HL-60 (cell line): ENCODE data around the gene RFX7.
"Not testable (repeated sequence)": the region's sequence is repeated elsewhere in the genome, so short reads cannot be mapped to it uniquely, and the experiment has no call there.

Experiments
- DNase-seq, 2 experiments: peaks; one replicate each; pipeline ENCODE4 v3.0.0-alpha.2; 2010 to 2020; ENCODE audit warnings: low read depth in 1 of 2, low spot score in 1 of 2
- H3K27ac ChIP-seq: fragments of 250-450 bp; sonication (Bioruptor Pico); replicated peaks from 2 replicates; pipeline ENCODE4 v1.5.1; 2020; ENCODE audit warnings: mild to moderate bottlenecking, moderate library complexity
- H3K27me3 ChIP-seq: fragments of 250-450 bp; sonication (Bioruptor Pico); 2 replicates; pipeline ENCODE4 v1.5.1; 2021; ENCODE audit warnings: mild to moderate bottlenecking, moderate library complexity; ENCODE audit not compliant: insufficient read depth, poor library complexity, severe bottlenecking
- H3K4me3 ChIP-seq: replicated peaks from 2 replicates; pipeline ENCODE4 v1.5.1; 2011; ENCODE audit warnings: mild to moderate bottlenecking, control low read depth, low read length; ENCODE audit not compliant: insufficient read depth
- CTCF ChIP-seq: IDR thresholded peaks from one replicate; pipeline ENCODE4 v1.5.1; 2011; ENCODE audit warnings: low read length, control low read depth, inconsistent platforms; ENCODE audit not compliant: insufficient read depth
- GABPA ChIP-seq: IDR thresholded peaks from 2 replicates; pipeline ENCODE4 v1.6.1; 2012; ENCODE audit warnings: low read depth
- POLR2AphosphoS5 ChIP-seq: IDR thresholded peaks from 2 replicates; pipeline ENCODE4 v1.6.1; 2012; ENCODE audit warnings: low read depth
- REST ChIP-seq: IDR thresholded peaks from 2 replicates; pipeline ENCODE4 v1.6.1; 2012; ENCODE audit warnings: low read depth; ENCODE audit not compliant: insufficient replicate concordance
- SPI1 ChIP-seq: IDR thresholded peaks from 2 replicates; pipeline ENCODE4 v1.6.1; 2012; ENCODE audit warnings: low read depth, mild to moderate bottlenecking, borderline replicate concordance

RFX7 gene

DNA sequence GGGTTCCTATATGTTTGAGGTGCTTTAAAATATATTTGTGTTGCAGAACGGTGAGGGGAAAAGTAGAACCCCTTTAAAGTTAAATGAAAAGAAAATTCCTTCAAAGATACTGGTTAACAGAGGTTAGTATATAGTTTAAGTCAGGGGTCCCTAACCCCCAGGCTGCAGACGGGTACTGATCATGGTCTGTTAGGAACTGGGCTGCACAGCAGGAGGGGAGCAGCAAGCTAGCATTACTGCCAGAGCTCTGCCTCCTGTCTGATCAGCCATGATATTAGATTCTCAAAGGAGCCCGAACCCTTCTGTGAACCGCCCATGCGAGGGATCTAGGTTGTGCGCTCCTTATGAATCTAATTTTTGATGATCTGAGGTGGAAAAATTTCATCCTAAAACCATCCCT lies 37.5 kb upstream of the RFX7 start:
- no peaks in the 10 kb centered on the region for H3K27me3 ChIP-seq
- no peak overlapping the region for H3K4me3 ChIP-seq
- TF ChIP-seq SPI1 (no peak), REST (no peak), POLR2AphosphoS5 (no peak), GABPA (no peak)
- DNase-seq, result no peak
- no peak overlapping the region for H3K27ac ChIP-seq

DNA sequence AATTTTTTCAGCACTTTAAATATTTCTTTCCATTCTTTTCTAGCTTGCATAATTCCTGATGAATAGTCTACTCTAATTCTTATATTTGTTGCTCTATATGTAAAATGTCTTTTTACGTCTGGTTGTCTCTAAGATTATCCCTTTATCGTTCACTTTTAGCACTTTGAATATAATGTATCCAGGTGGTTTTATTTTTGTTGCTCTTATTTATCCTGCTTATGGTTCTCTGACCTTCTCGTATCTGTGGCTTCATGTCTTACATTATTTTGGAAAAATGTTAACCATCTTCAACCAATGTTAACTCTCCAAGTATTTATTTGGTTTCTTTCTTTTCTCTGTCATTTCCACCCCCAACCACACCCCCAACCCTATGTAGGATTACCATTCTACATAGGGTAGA lies 30.0 kb upstream of the RFX7 start:
- no peak for DNase-seq
- Histone ChIP-seq H3K27me3 (no peaks in the 10 kb centered on the region), H3K27ac (no peak overlapping the region), H3K4me3 (no peak overlapping the region)
- TF ChIP-seq CTCF, result no peak
- TF ChIP-seq SPI1, result no peak
- TF ChIP-seq REST, result no peak
- TF ChIP-seq GABPA, result no peak

- Histone ChIP-seq H3K27me3 (no peaks in the 10 kb centered on the region), H3K27ac (peak overlapping the region; percentile 20), H3K4me3 (no peak overlapping the region)
- DNase-seq, result peak in 1 of 2 experiments; percentile 23
- TF ChIP-seq GABPA, result no peak
- no peak for TF ChIP-seq REST
- TF ChIP-seq SPI1, result peak; percentile 85
Observed at GRCh38 chr15:56272454-56272853, 28.8 kb upstream of the RFX7 start.

DNA sequence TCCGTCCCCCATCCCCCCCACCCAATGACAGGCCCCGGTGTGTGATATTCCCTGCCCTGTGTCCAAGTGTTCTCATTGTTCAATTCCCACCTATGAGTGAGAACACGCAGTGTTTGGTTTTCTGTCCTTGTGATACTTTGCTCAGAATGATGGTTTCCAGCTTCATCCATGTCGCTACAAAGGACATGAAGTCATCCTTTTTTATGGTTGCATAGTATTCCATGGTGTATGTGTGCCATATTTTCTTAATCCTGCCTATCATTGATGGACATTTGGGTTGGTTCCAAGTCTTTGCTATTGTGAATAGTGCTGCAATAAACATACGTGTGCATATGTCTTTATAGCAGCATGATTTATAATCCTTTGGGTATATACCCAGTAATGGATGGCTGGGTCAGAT lies 22.8 kb upstream of the RFX7 start:
- not testable (repeated sequence) for H3K4me3 ChIP-seq, H3K27me3 ChIP-seq, H3K27ac ChIP-seq, DNase-seq
